Activated T-cell treated with anti-CD3 and anti-CD28 coated beads, Interleukin-2, amount 50 U/mL, for 1 hour (primary cell): ENCODE measurements around the gene CHODL.

Experiments
- DNase-seq: peaks from one replicate; pipeline ENCODE4 v3.0.0-alpha.2; 2020

The CHODL gene

GRCh38 chr21:18294100-18294499 lies 49.5 kb downstream of the CHODL start:
- no peak for DNase-seq

GRCh38 chr21:18298228-18298627 lies 53.6 kb downstream of the CHODL start:
- no peak for DNase-seq
